A673 (cell line): ENCODE data around the gene EIF2B2. TPM values are rescaled to one million over a fixed set of nuclear protein-coding genes. Genes with fewer than 3 reads are reported as not detected.

Source experiments
- BruUV-seq: library from RNA; stranded (reverse); fragments of 400-500 nt; replicated peaks from 2 replicates; lab custom pipeline; 2021; lab: Mats Ljungman, UMichigan
- CTCF ChIA-PET: fragments of 300-600 bp; sonication (Branson Sonifier 250); formaldehyde crosslinking; loops from one replicate; lab custom pipeline; 2022; ENCODE audit warnings: antibody characterized with exemption; lab: Charles Lee
- POLR2A ChIA-PET: fragments of 300-600 bp; sonication (Branson Sonifier 250); formaldehyde crosslinking; loops from one replicate; lab custom pipeline; 2022; ENCODE audit warnings: antibody characterized with exemption; ENCODE audit not compliant: low non-redundant PET; lab: Charles Lee
- DNase-seq: peaks from one replicate; pipeline ENCODE4 v3.0.0-alpha.2; 2015; ENCODE audit warnings: low spot score
- H3K27ac ChIP-seq: fragments of 200-600 bp; sonication (generic); 2 replicates; pipeline ENCODE4 v1.5.1; 2016; ENCODE audit warnings: mixed run types, low read depth, mild to moderate bottlenecking, mixed read lengths, antibody characterized with exemption, low read length; ENCODE audit not compliant: poor library complexity, severe bottlenecking
- H3K27me3 ChIP-seq: fragments of 200-600 bp; sonication (generic); replicated peaks from 2 replicates; pipeline ENCODE4 v1.6.1; 2017; ENCODE audit warnings: mixed run types, low read depth, mild to moderate bottlenecking, mixed read lengths, antibody characterized with exemption, low read length; ENCODE audit not compliant: insufficient read depth, poor library complexity
- H3K36me3 ChIP-seq: fragments of 200-600 bp; sonication (generic); 2 replicates; pipeline ENCODE4 v1.6.1; 2016; ENCODE audit warnings: mixed run types, mild to moderate bottlenecking, mixed read lengths, antibody characterized with exemption, low read length; ENCODE audit not compliant: insufficient read depth, poor library complexity, severe bottlenecking
- H3K4me1 ChIP-seq: fragments of 200-600 bp; sonication (generic); 2 replicates; pipeline ENCODE4 v1.6.1; 2017; ENCODE audit warnings: mixed run types, mild to moderate bottlenecking, mixed read lengths, antibody characterized with exemption, low read length; ENCODE audit not compliant: insufficient read depth, poor library complexity, severe bottlenecking
- H3K4me3 ChIP-seq: fragments of 200-600 bp; sonication (generic); 2 replicates; pipeline ENCODE4 v1.5.1; 2016; ENCODE audit warnings: low read depth, mixed run types, mild to moderate bottlenecking, mixed read lengths, low read length; ENCODE audit not compliant: poor library complexity, severe bottlenecking
- H3K9me3 ChIP-seq: fragments of 200-600 bp; sonication (generic); 2 replicates; pipeline ENCODE4 v1.6.1; 2016; ENCODE audit warnings: mixed run types, low read depth, mild to moderate bottlenecking, mixed read lengths, antibody characterized with exemption, low read length; ENCODE audit not compliant: poor library complexity, severe bottlenecking
- CTCF ChIP-seq: fragments of 300-800, 200-600 bp; sonication (generic); conservative IDR thresholded peaks from 2 replicates; pipeline ENCODE4 v1.5.1; 2017; ENCODE audit warnings: low read depth, mild to moderate bottlenecking, antibody characterized with exemption, low read length, moderate library complexity, mixed read lengths
- EZH2 ChIP-seq: fragments of 200-600 bp; sonication (generic); IDR thresholded peaks from 2 replicates; pipeline ENCODE4 v1.6.1; 2017; ENCODE audit warnings: borderline replicate concordance, low read depth, mild to moderate bottlenecking, mixed read lengths, antibody characterized with exemption, low read length; ENCODE audit not compliant: poor library complexity, severe bottlenecking
- intact Hi-C: fragments of 100-400 bp; cut with micrococcal nuclease; formaldehyde crosslinking; loops from one replicate; pipeline ENCODE4 v1.10.0; 2022; ENCODE audit not compliant: unreplicated experiment
- total RNA-seq: library from RNA; stranded (reverse); gene quantifications from 2 replicates; pipeline ENCODE4 v1.2.3, GENCODE V29; 2021

The EIF2B2 gene
- total RNA-seq, 1 experiment from 2014 or later: 106 TPM

GRCh38 chr14:75049136-75049535 is 46.4 kb downstream of the EIF2B2 start:
- TF ChIP-seq CTCF: no peak
- TF ChIP-seq EZH2: no peak
- Histone ChIP-seq H3K4me1 (peaks cover 20% of the 10 kb centered on the region), H3K4me3 (no peak overlapping the region), H3K9me3 (no peaks in the 10 kb centered on the region), H3K27ac (no peak overlapping the region), H3K27me3 (no peaks in the 10 kb centered on the region), H3K36me3 (peaks cover 3% of the 10 kb centered on the region)
- intact Hi-C loops: no loop called here
- ChIA-PET POLR2A (no interaction called here), CTCF (no interaction called here)
- BruUV-seq: no TSS peak
- DNase-seq: no peak

- no peaks in the 10 kb centered on the region for H3K27me3 ChIP-seq
- no peak overlapping the region for H3K27ac ChIP-seq
- TF ChIP-seq CTCF (no peak), EZH2 (no peak)
- DNase-seq: no peak
- POLR2A ChIA-PET: no interaction called here
- peaks cover 3% of the 10 kb centered on the region for H3K36me3 ChIP-seq
- no peaks in the 10 kb centered on the region for H3K9me3 ChIP-seq
- TSS peak; percentile 18 for BruUV-seq
- CTCF ChIA-PET: no interaction called here
- intact Hi-C loops: no loop called here
- H3K4me3 ChIP-seq: no peak overlapping the region
- peaks cover 20% of the 10 kb centered on the region for H3K4me1 ChIP-seq
Measured at GRCh38 chr14:75049731-75050201, 47.0 kb downstream of the EIF2B2 start.

GRCh38 chr14:75050852-75051555 is 48.3 kb downstream of the EIF2B2 start, which contains the start of gene MLH3:
TSS of gene MLH3 (minus strand) at chr14:75051467. CDS start at chr14:75049655, 1,812 bp downstream.
- intact Hi-C loops: no loop called here
- TF ChIP-seq EZH2 (no peak), CTCF (no peak)
- H3K27me3 ChIP-seq: no peaks in the 10 kb centered on the region
- BruUV-seq: no TSS peak
- DNase-seq: peak; percentile 89
- POLR2A ChIA-PET: no interaction called here
- peaks cover 3% of the 10 kb centered on the region for H3K36me3 ChIP-seq
- H3K9me3 ChIP-seq: no peaks in the 10 kb centered on the region
- H3K4me1 ChIP-seq: peaks cover 20% of the 10 kb centered on the region
- no peak within 1 kb of the TSS for H3K27ac ChIP-seq
- CTCF ChIA-PET: no interaction called here
- peak within 1 kb of the TSS; percentile 52 for H3K4me3 ChIP-seq
